C1 segment of cervical spinal cord (tissue), 14 donors: ENCODE data around the gene PABPN1L.
A peak's percentile ranks its signal among the peaks of the same experiment; 100 is the strongest.

Experiments used
- DNase-seq, 14 donors: peaks; one replicate each; lab custom pipeline; 2025; lab: John Stamatoyannopoulos, UW

The PABPN1L gene

GRCh38 chr16:88884569-88885271 is 18.3 kb upstream of the PABPN1L start:
- DNase-seq = no peak

GRCh38 chr16:88883946-88884345 is 17.5 kb upstream of the PABPN1L start:
- DNase-seq = no peak

GRCh38 chr16:88883117-88883895 is 16.8 kb upstream of the PABPN1L start:
- peak in 1 of 14 donors; percentile 40 for DNase-seq

GRCh38 chr16:88882358-88883030 is 16.0 kb upstream of the PABPN1L start:
- no peak for DNase-seq

GRCh38 chr16:88881675-88882357 is 15.4 kb upstream of the PABPN1L start:
- DNase-seq = no peak

- DNase-seq = no peak
These were observed 14.7 kb upstream of the PABPN1L start for GRCh38 chr16:88881007-88881615.

GRCh38 chr16:88880226-88881006 is 14.0 kb upstream of the PABPN1L start:
- DNase-seq = no peak

- DNase-seq = no peak
These were observed 13.3 kb upstream of the PABPN1L start for GRCh38 chr16:88879788-88880055.

- DNase-seq = no peak
These were observed 12.7 kb upstream of the PABPN1L start for GRCh38 chr16:88878967-88879787.

GRCh38 chr16:88878356-88878755 is 11.9 kb upstream of the PABPN1L start:
- DNase-seq = no peak

GRCh38 chr16:88877564-88878289 is 11.3 kb upstream of the PABPN1L start:
- no peak for DNase-seq

- no peak for DNase-seq
These were observed 10.6 kb upstream of the PABPN1L start for GRCh38 chr16:88876942-88877526.

- DNase-seq = no peak
These were observed 9.3 kb upstream of the PABPN1L start for GRCh38 chr16:88875703-88876234.

GRCh38 chr16:88874938-88875599 is 8.6 kb upstream of the PABPN1L start:
- DNase-seq = no peak

GRCh38 chr16:88872650-88873331 is 6.3 kb upstream of the PABPN1L start:
- DNase-seq = peak in 1 of 14 donors; percentile 52

- DNase-seq = no peak
These were observed 5.4 kb upstream of the PABPN1L start for GRCh38 chr16:88871730-88872416.

- DNase-seq = no peak
These were observed 4.9 kb upstream of the PABPN1L start for GRCh38 chr16:88871349-88871702.
